Measurements from ENCODE around the gene KLHL5. TPM values are rescaled to one million over a fixed set of nuclear protein-coding genes. Genes with fewer than 3 reads are reported as not detected.

The KLHL5 gene
- total RNA-seq, 1 donor from 2014 or later = 57.1 TPM

- DNase-seq (ENCODE audit: low read depth) = no peak
- Histone ChIP-seq H3K27me3 (ENCODE audit: control insufficient read depth, insufficient read depth, low read length) (no peaks in the 10 kb centered on the region), H3K36me3 (ENCODE audit: control insufficient read depth, insufficient read depth, low read length) (no peaks in the 10 kb centered on the region), H3K4me3 (ENCODE audit: low read depth, low read length) (no peak overlapping the region)
- no peak for TF ChIP-seq CTCF (IDR thresholded peaks at IDR 0.05; ENCODE audit: insufficient read depth, low read length, poor library complexity, severe bottlenecking)
These were observed 21.1 kb downstream of the KLHL5 start for GRCh38 chr4:39083164-39083563.

GRCh38 chr4:39085891-39086290, 23.9 kb downstream of the KLHL5 start:
- no peak for TF ChIP-seq CTCF (IDR thresholded peaks at IDR 0.05; ENCODE audit: insufficient read depth, low read length, poor library complexity, severe bottlenecking)
- Histone ChIP-seq H3K36me3 (ENCODE audit: control insufficient read depth, insufficient read depth, low read length) (no peaks in the 10 kb centered on the region), H3K4me3 (ENCODE audit: low read depth, low read length) (no peak overlapping the region), H3K27me3 (ENCODE audit: control insufficient read depth, insufficient read depth, low read length) (no peaks in the 10 kb centered on the region)
- no peak for DNase-seq (ENCODE audit: low read depth)

GRCh38 chr4:39096847-39097246, 34.8 kb downstream of the KLHL5 start:
- no peak overlapping the region for H3K4me3 ChIP-seq (ENCODE audit: low read depth, low read length)
- DNase-seq (ENCODE audit: low read depth) = no peak
- no peak for TF ChIP-seq CTCF (IDR thresholded peaks at IDR 0.05; ENCODE audit: insufficient read depth, low read length, poor library complexity, severe bottlenecking)
- H3K36me3 ChIP-seq (ENCODE audit: control insufficient read depth, insufficient read depth, low read length) = no peaks in the 10 kb centered on the region
- no peaks in the 10 kb centered on the region for H3K27me3 ChIP-seq (ENCODE audit: control insufficient read depth, insufficient read depth, low read length)

GRCh38 chr4:39097290-39097689, 35.3 kb downstream of the KLHL5 start:
- DNase-seq (ENCODE audit: low read depth) = no peak
- TF ChIP-seq CTCF (IDR thresholded peaks at IDR 0.05; ENCODE audit: insufficient read depth, low read length, poor library complexity, severe bottlenecking) = no peak
- H3K4me3 ChIP-seq (ENCODE audit: low read depth, low read length) = no peak overlapping the region
- H3K36me3 ChIP-seq (ENCODE audit: control insufficient read depth, insufficient read depth, low read length) = no peaks in the 10 kb centered on the region
- no peaks in the 10 kb centered on the region for H3K27me3 ChIP-seq (ENCODE audit: control insufficient read depth, insufficient read depth, low read length)

GRCh38 chr4:39102297-39102696, 40.3 kb downstream of the KLHL5 start:
- Histone ChIP-seq H3K4me3 (ENCODE audit: low read depth, low read length) (no peak overlapping the region), H3K36me3 (ENCODE audit: control insufficient read depth, insufficient read depth, low read length) (peaks cover 2% of the 10 kb centered on the region), H3K27me3 (ENCODE audit: control insufficient read depth, insufficient read depth, low read length) (no peaks in the 10 kb centered on the region)
- no peak for TF ChIP-seq CTCF (IDR thresholded peaks at IDR 0.05; ENCODE audit: insufficient read depth, low read length, poor library complexity, severe bottlenecking)
- no peak for DNase-seq (ENCODE audit: low read depth)

GRCh38 chr4:39103291-39103690, 41.3 kb downstream of the KLHL5 start:
- H3K27me3 ChIP-seq (ENCODE audit: control insufficient read depth, insufficient read depth, low read length) = no peaks in the 10 kb centered on the region
- no peak for TF ChIP-seq CTCF (IDR thresholded peaks at IDR 0.05; ENCODE audit: insufficient read depth, low read length, poor library complexity, severe bottlenecking)
- no peak overlapping the region for H3K4me3 ChIP-seq (ENCODE audit: low read depth, low read length)
- peaks cover 2% of the 10 kb centered on the region for H3K36me3 ChIP-seq (ENCODE audit: control insufficient read depth, insufficient read depth, low read length)
- DNase-seq (ENCODE audit: low read depth) = no peak

Data from kidney epithelial cell (primary cell).